Endothelial cell of umbilical vein (primary cell): Measurements from ENCODE around the gene DLG5. TPM values are rescaled to one million over a fixed set of nuclear protein-coding genes. Genes with fewer than 3 reads are reported as not detected.

Experiments used
- BruUV-seq: library from RNA; stranded (reverse); fragments of 400-500 nt; replicated peaks from 2 replicates; lab custom pipeline; 2021; lab: Mats Ljungman, UMichigan
- CTCF ChIA-PET: fragments of 300-600, 350-600 bp; sonication (Branson Sonifier 250); formaldehyde crosslinking; loops from one replicate; lab custom pipeline; 2021; ENCODE audit warnings: antibody characterized with exemption, inconsistent platforms; lab: Charles Lee
- POLR2A ChIA-PET: fragments of 300-600, 350-600 bp; sonication (Branson Sonifier 250); formaldehyde crosslinking; loops from one replicate; lab custom pipeline; 2021; ENCODE audit warnings: antibody characterized with exemption, inconsistent platforms; lab: Charles Lee
- DNase-seq: peaks from one replicate; pipeline ENCODE4 v3.0.0-alpha.2; 2011; ENCODE audit warnings: low read depth, low spot score
- FAIRE-seq: peaks from 2 replicates; lab custom pipeline; 2011; peaks lifted over from hg19 to GRCh38; lab: Jason Lieb, UNC
- H2AFZ ChIP-seq: 2 replicates; pipeline ENCODE4 v1.6.0; 2012; ENCODE audit warnings: low read depth, low read length, control low read depth, inconsistent platforms
- H3K27ac ChIP-seq: 2 replicates; pipeline ENCODE4 v1.5.1; 2011; ENCODE audit warnings: low read depth, mild to moderate bottlenecking, control low read depth, low read length, moderate library complexity; ENCODE audit not compliant: insufficient read depth
- H3K27me3 ChIP-seq, 2 experiments: 2 replicates each; pipeline versions ENCODE4 v1.6.0 to v1.6.1; 2011; ENCODE audit warnings: low read length in 2 of 2, mixed read lengths in 1 of 2; ENCODE audit not compliant: control insufficient read depth in 2 of 2, insufficient read depth in 2 of 2
- H3K36me3 ChIP-seq, 2 experiments: 2 replicates in 1 of 2; 3 replicates in 1 of 2; pipeline ENCODE4 v1.5.1; 2011; ENCODE audit warnings: low read length in 2 of 2, mild to moderate bottlenecking in 1 of 2, moderate library complexity in 1 of 2; ENCODE audit not compliant: control insufficient read depth in 2 of 2, insufficient read depth in 2 of 2; ENCODE audit errors: extremely low read depth in 1 of 2
- H3K4me1 ChIP-seq: 3 replicates; pipeline ENCODE4 v1.5.1; 2011; ENCODE audit warnings: mild to moderate bottlenecking, low read length; ENCODE audit not compliant: control insufficient read depth, insufficient read depth; ENCODE audit errors: extremely low read depth
- H3K4me2 ChIP-seq: 2 replicates; pipeline ENCODE4 v1.6.1; 2011; ENCODE audit warnings: low read length, control low read depth, mixed read lengths; ENCODE audit not compliant: insufficient read depth
- H3K4me3 ChIP-seq, 3 experiments: fragments of 200-600 bp in 1 of 3; sonication (generic), shearing (Covaris generic) in 1 of 3; replicated peaks in 1 of 3; 2 replicates each; pipeline ENCODE4 v1.5.1; 2011 to 2016; ENCODE audit warnings: control low read depth in 3 of 3, low read length in 3 of 3, mild to moderate bottlenecking in 2 of 3, inconsistent platforms in 1 of 3, low read depth in 1 of 3, moderate library complexity in 1 of 3; ENCODE audit not compliant: insufficient read depth in 1 of 3
- H3K79me2 ChIP-seq: 2 replicates; pipeline ENCODE4 v1.6.0; 2012; ENCODE audit warnings: low read length, inconsistent platforms; ENCODE audit not compliant: control insufficient read depth, insufficient read depth
- H3K9ac ChIP-seq: replicated peaks from 2 replicates; pipeline ENCODE3; 2011; ENCODE audit warnings: low read length, control low read depth; ENCODE audit not compliant: insufficient read depth; ENCODE audit errors: extremely low read depth
- H3K9me1 ChIP-seq: replicated peaks from 3 replicates; pipeline ENCODE4 v1.6.0; 2011; ENCODE audit warnings: mild to moderate bottlenecking, low read length; ENCODE audit not compliant: control insufficient read depth, insufficient read depth; ENCODE audit errors: extremely low read depth
- H3K9me3 ChIP-seq: replicated peaks from 2 replicates; pipeline ENCODE4 v1.5.1; 2012; ENCODE audit warnings: low read length, inconsistent platforms; ENCODE audit not compliant: control insufficient read depth, insufficient read depth
- H4K20me1 ChIP-seq: replicated peaks from 2 replicates; pipeline ENCODE3; 2011; ENCODE audit warnings: mild to moderate bottlenecking, low read length; ENCODE audit not compliant: control insufficient read depth, insufficient read depth; ENCODE audit errors: extremely low read depth
- EZH2 ChIP-seq: IDR thresholded peaks from 2 replicates; pipeline ENCODE4 v1.6.1; 2012; ENCODE audit warnings: borderline replicate concordance, low read depth, mild to moderate bottlenecking, moderate library complexity, low read length, inconsistent platforms; ENCODE audit not compliant: severe bottlenecking
- FOS ChIP-seq: IDR thresholded peaks from 2 replicates; pipeline ENCODE4 v1.6.1; 2011; ENCODE audit warnings: mild to moderate bottlenecking, low read length, moderate library complexity, borderline replicate concordance; ENCODE audit not compliant: insufficient read depth
- GATA2 ChIP-seq: IDR thresholded peaks from 2 replicates; pipeline ENCODE4 v1.7.0; 2011; ENCODE audit warnings: low read depth, mild to moderate bottlenecking, moderate library complexity, mixed read lengths, low read length; ENCODE audit not compliant: insufficient read length, insufficient read depth
- JUN ChIP-seq: IDR thresholded peaks from 2 replicates; pipeline ENCODE4 v1.6.1; 2011; ENCODE audit warnings: borderline replicate concordance, low read depth; ENCODE audit not compliant: insufficient read length, insufficient read depth
- MYC ChIP-seq: IDR thresholded peaks from one replicate; pipeline ENCODE4 v1.6.1; 2011; ENCODE audit warnings: mild to moderate bottlenecking, low read depth, low read length
- POLR2A ChIP-seq: IDR thresholded peaks from 2 replicates; pipeline ENCODE4 v1.6.1; 2012; ENCODE audit warnings: low read depth, mild to moderate bottlenecking, control low read depth, low read length
- POLR2AphosphoS5 ChIP-seq: IDR thresholded peaks from 2 replicates; pipeline ENCODE4 v1.6.1; 2012; ENCODE audit warnings: low read depth, mild to moderate bottlenecking, control low read depth, low read length, moderate library complexity; ENCODE audit not compliant: insufficient read depth
- dilution Hi-C: fragments of 300-500 bp; cut with MboI; formaldehyde crosslinking; loops from one replicate; pipeline ENCODE4 v1.15.0; 2019; ENCODE audit warnings: low sequenced_read_pairs; ENCODE audit not compliant: extremely low pct_ligation_motif_present
- intact Hi-C: fragments of 100-400 bp; cut with micrococcal nuclease; formaldehyde crosslinking; loops from one replicate; pipeline ENCODE4 v1.10.0; 2022
- polyA plus RNA-seq, 4 experiments: library from polyadenylated mRNA; depleted of rRNA in 3 of 4; stranded (reverse) in 3 of 4; unstranded in 1 of 4; fragments of >200 nt; gene quantifications; 2 replicates each; pipeline versions ENCODE4 v1.2.1 to v1.2.3, GENCODE V29; 2011 to 2012; ENCODE audit warnings: missing spikeins in 1 of 4
- total RNA-seq: library from RNA; stranded (reverse); gene quantifications from 2 replicates; pipeline ENCODE4 v1.2.3, GENCODE V29; 2021
- TF ChIP-seq, protein P1 (sequence below): IDR thresholded peaks from 2 replicates; pipeline ENCODE4 v1.6.1; 2011; ENCODE audit not compliant: insufficient read depth, insufficient read length
- TF ChIP-seq, protein P2 (sequence below), 2 donors: IDR thresholded peaks; 1 replicate in 1 of 2; 2 replicates in 1 of 2; pipeline ENCODE4 v1.5.1; 2011; ENCODE audit warnings: low read length in 2 of 2, mild to moderate bottlenecking in 2 of 2, moderate library complexity in 2 of 2, control low read depth in 1 of 2, inconsistent platforms in 1 of 2, low read depth in 1 of 2; ENCODE audit not compliant: insufficient read depth in 1 of 2; ENCODE audit errors: extremely low read depth in 1 of 2

DLG5 gene
- total and polyA plus RNA-seq, 2 donors (not counting 3 experiments of a cell fraction or from before 2014, with no cell fraction given) = 12.3 to 24.9 TPM

DNA sequence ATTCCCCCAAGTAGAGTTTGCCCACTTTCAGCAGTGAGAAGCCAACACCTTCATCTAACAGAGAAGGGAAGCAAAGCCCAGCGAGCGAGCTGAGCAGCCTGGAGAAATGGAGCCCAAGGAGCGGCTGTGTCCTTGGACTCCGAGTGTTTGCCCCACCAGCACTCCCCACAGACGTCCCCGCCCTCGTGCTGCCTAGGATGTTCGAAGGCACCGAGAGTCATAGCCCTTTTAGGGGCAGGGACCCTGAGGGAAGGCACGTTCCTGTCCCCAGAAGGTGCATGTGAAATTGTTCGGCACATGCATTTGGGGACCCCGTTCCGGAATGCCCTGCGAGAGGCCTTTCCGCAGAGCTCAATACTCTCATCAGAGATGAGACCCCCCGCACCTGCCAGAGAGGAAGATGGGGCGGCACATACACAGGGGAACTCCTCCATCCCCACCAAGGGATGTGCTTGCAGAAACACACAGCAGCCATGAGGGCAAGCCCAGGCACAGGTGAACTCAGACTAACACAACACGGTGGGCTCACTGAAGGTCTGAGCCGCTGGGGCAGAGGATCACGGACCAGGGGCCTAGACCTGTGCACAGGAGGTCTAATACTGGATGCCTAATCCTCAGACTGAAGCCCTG, 131.0 kb downstream of the DLG5 start:
- CTCF ChIA-PET = no interaction called here
- Histone ChIP-seq H3K27me3 (no peaks in the 10 kb centered on the region), H3K4me3 (no peak overlapping the region), H3K4me2 (no peak overlapping the region), H3K79me2 (no peaks in the 10 kb centered on the region), H4K20me1 (no peaks in the 10 kb centered on the region), H3K9me1 (no peaks in the 10 kb centered on the region), H3K9me3 (no peaks in the 10 kb centered on the region), H3K9ac (no peak overlapping the region), H2AFZ (no peak overlapping the region), H3K4me1 (no peaks in the 10 kb centered on the region), H3K27ac (no peak overlapping the region), H3K36me3 (peaks cover 3 to 26% of the 10 kb centered on the region in 2 experiments)
- no peak for FAIRE-seq
- no TSS peak for BruUV-seq
- TF ChIP-seq, protein P1, sequence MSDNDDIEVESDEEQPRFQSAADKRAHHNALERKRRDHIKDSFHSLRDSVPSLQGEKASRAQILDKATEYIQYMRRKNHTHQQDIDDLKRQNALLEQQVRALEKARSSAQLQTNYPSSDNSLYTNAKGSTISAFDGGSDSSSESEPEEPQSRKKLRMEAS = no peak
- TF ChIP-seq EZH2 (no peak), POLR2AphosphoS5 (no peak), GATA2 (no peak), JUN (no peak), FOS (no peak), POLR2A (no peak), MYC (no peak)
- TF ChIP-seq, protein P2, sequence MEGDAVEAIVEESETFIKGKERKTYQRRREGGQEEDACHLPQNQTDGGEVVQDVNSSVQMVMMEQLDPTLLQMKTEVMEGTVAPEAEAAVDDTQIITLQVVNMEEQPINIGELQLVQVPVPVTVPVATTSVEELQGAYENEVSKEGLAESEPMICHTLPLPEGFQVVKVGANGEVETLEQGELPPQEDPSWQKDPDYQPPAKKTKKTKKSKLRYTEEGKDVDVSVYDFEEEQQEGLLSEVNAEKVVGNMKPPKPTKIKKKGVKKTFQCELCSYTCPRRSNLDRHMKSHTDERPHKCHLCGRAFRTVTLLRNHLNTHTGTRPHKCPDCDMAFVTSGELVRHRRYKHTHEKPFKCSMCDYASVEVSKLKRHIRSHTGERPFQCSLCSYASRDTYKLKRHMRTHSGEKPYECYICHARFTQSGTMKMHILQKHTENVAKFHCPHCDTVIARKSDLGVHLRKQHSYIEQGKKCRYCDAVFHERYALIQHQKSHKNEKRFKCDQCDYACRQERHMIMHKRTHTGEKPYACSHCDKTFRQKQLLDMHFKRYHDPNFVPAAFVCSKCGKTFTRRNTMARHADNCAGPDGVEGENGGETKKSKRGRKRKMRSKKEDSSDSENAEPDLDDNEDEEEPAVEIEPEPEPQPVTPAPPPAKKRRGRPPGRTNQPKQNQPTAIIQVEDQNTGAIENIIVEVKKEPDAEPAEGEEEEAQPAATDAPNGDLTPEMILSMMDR (IDR thresholded peaks at IDR 0.05; ENCODE audit: extremely low read depth in 1 of 2, insufficient read depth in 1 of 2, low read depth in 1 of 2, low read length in 2 of 2) = no peak
- POLR2A ChIA-PET = no interaction called here
- no peak for DNase-seq
- dilution Hi-C loops (no loop called here), intact Hi-C loops (no loop called here)
